Chondrocyte (in vitro differentiated cells): Measurements from ENCODE around the gene CASP2. TPM values are rescaled to one million over a fixed set of nuclear protein-coding genes. Genes with fewer than 3 reads are reported as not detected.
A peak's percentile ranks its signal among the peaks of the same experiment; 100 is the strongest.

Source experiments
- DNase-seq: peaks from one replicate; pipeline ENCODE4 v3.0.0; 2021; ENCODE audit warnings: mixed read lengths, low spot score
- H3K27ac Mint-ChIP-seq: one replicate; pipeline ENCODE4 v1.8.0; 2021; ENCODE audit warnings: mild to moderate bottlenecking, moderate library complexity, mixed read lengths; ENCODE audit not compliant: unreplicated experiment
- H3K27me3 Mint-ChIP-seq: 2 replicates; pipeline ENCODE4 v1.8.0; 2021; ENCODE audit warnings: low read depth, mixed read lengths
- H3K36me3 Mint-ChIP-seq: 2 replicates; pipeline ENCODE4 v1.8.0; 2021; ENCODE audit warnings: low read depth, mixed read lengths
- H3K4me1 Mint-ChIP-seq: 2 replicates; pipeline ENCODE4 v1.8.0; 2021; ENCODE audit warnings: low read depth, mild to moderate bottlenecking, mixed read lengths
- H3K4me3 Mint-ChIP-seq: one replicate; pipeline ENCODE4 v1.8.0; 2021; ENCODE audit warnings: mild to moderate bottlenecking, moderate library complexity, mixed read lengths; ENCODE audit not compliant: unreplicated experiment
- H3K9me3 Mint-ChIP-seq: 2 replicates; pipeline ENCODE4 v1.8.0; 2021; ENCODE audit warnings: low read depth, mixed read lengths
- total RNA-seq: library from RNA; stranded (reverse); gene quantifications from 3 replicates; pipeline ENCODE4 v1.2.1, GENCODE V29; 2021
- TF ChIP-seq, protein P1 (sequence below): fragments of 200-600 bp; sonication (generic); IDR thresholded peaks from 2 replicates; pipeline ENCODE4 v1.5.0; 2021; ENCODE audit warnings: antibody characterized with exemption, mild to moderate bottlenecking, moderate library complexity

Gene CASP2
- total RNA-seq, 1 donor from 2014 or later: 30.3 TPM

DNA sequence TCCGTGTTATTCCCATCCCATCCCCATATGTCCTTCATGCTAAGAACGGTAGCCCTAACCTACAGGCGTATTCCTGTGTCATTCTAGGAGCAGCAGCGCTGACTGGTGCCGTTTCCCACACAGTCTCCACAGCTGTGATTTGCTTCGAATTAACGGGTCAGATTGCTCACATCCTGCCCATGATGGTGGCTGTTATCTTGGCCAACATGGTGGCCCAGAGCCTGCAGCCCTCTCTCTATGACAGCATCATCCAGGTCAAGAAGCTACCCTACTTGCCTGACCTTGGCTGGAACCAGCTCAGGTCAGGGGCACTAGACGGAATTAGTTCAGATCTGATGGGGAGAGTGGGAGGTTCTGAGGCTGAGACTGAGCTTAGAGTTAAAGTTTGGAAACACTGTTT, 53.7 kb downstream of the CASP2 start:
- Mint-ChIP-seq H3K27ac (no peak overlapping the region), H3K36me3 (no peaks in the 10 kb centered on the region), H3K27me3 (peaks cover 36% of the 10 kb centered on the region), H3K4me3 (no peak overlapping the region), H3K4me1 (peaks cover 8% of the 10 kb centered on the region), H3K9me3 (no peaks in the 10 kb centered on the region)
- DNase-seq: no peak
- TF ChIP-seq, protein P1, sequence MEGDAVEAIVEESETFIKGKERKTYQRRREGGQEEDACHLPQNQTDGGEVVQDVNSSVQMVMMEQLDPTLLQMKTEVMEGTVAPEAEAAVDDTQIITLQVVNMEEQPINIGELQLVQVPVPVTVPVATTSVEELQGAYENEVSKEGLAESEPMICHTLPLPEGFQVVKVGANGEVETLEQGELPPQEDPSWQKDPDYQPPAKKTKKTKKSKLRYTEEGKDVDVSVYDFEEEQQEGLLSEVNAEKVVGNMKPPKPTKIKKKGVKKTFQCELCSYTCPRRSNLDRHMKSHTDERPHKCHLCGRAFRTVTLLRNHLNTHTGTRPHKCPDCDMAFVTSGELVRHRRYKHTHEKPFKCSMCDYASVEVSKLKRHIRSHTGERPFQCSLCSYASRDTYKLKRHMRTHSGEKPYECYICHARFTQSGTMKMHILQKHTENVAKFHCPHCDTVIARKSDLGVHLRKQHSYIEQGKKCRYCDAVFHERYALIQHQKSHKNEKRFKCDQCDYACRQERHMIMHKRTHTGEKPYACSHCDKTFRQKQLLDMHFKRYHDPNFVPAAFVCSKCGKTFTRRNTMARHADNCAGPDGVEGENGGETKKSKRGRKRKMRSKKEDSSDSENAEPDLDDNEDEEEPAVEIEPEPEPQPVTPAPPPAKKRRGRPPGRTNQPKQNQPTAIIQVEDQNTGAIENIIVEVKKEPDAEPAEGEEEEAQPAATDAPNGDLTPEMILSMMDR: no peak

DNA sequence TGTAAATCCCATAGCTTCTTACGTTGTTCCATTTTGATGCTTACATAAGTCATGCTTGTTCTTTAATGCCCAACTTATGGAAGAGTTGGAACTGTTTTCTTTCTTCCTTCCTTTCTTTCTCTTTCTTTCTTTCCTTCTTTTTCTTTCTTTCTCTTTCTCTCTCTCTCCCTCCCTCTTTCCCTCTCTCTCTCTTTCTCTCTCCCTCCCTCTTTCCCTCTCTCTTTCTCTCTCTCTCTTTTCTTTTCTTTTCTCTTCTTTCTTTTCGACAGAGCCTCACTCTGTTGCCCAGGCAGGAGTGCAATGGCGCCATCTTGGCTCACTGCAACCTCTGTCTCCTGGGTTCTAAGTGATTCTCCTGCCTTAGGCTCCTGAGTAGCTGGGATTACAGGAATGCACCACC, 55.4 kb downstream of the CASP2 start:
- no peaks in the 10 kb centered on the region for H3K36me3 Mint-ChIP-seq
- TF ChIP-seq, protein P1: no peak
- H3K9me3 Mint-ChIP-seq: no peaks in the 10 kb centered on the region
- H3K27me3 Mint-ChIP-seq: peaks cover 34% of the 10 kb centered on the region
- H3K4me1 Mint-ChIP-seq: peaks cover 8% of the 10 kb centered on the region
- H3K27ac Mint-ChIP-seq: no peak overlapping the region
- H3K4me3 Mint-ChIP-seq: no peak overlapping the region
- DNase-seq: no peak

DNA sequence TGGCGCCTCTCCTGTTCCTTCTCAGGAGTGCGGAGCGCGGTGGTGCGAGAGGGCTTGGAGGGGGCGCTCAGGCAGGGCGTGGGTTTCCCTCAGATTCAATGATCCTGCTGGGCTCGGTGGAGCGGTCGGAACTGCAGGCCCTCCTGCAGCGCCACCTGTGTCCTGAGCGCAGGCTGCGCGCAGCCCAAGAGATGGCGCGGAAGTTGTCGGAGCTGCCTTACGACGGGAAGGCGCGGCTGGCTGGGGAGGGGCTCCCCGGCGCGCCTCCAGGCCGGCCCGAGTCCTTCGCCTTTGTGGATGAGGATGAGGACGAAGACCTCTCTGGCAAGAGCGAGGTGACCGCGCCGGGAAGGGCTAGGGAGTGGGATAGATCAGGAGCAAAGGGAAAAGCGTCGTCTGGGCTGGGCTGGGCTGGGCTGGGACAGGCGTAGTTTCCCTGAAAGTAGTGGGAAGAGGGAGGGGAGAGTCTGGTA, 57.3 kb downstream of the CASP2 start:
- Mint-ChIP-seq H3K4me3 (peak overlapping the region; percentile 59), H3K4me1 (peaks cover 8% of the 10 kb centered on the region), H3K9me3 (no peaks in the 10 kb centered on the region), H3K36me3 (no peaks in the 10 kb centered on the region), H3K27ac (no peak overlapping the region), H3K27me3 (peaks cover 40% of the 10 kb centered on the region)
- DNase-seq: no peak
- TF ChIP-seq, protein P1: peak; percentile 71

DNA sequence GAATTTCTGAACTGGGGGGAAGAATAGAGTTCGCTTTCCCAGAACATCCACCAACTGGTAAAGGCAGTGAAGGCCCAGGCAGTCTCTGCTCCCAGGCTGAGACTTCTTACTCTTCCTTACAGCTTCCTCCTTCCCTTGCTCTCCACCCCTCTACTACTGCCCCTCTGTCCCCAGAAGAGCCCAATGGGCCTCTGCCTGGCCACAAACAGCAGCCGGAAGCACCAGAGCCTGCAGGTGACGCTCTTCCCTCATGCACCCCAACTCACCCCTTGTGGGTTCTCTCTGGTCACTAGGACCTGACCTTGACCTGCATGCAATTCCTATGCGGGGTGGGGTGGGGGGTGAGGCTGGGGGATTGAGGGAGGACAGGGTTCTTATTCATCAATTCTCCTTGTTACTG, 57.9 kb downstream of the CASP2 start:
- no peaks in the 10 kb centered on the region for H3K9me3 Mint-ChIP-seq
- no peaks in the 10 kb centered on the region for H3K36me3 Mint-ChIP-seq
- H3K27me3 Mint-ChIP-seq: peaks cover 40% of the 10 kb centered on the region
- no peak overlapping the region for H3K4me3 Mint-ChIP-seq
- TF ChIP-seq, protein P1: no peak
- no peak overlapping the region for H3K27ac Mint-ChIP-seq
- no peak for DNase-seq
- H3K4me1 Mint-ChIP-seq: peaks cover 8% of the 10 kb centered on the region

DNA sequence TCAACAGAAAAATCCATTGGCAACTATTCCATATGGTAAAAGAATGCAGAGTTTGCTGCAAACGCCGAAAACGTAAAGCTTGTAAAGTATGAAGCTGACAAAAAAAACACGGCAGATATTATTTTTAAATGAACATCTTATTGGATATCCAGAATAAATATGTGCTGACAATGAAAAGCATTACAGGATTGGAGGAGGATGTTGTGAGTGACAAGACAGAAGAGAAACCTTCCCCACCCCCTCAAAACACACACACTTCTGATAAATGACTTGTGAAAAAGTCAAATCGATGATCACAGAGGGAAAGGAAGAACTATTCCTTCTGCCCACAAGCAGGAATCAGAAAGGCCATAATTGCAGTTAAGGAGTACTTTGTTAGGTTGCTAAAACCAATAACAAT, 59.8 kb downstream of the CASP2 start:
- H3K27me3 Mint-ChIP-seq: peaks cover 54% of the 10 kb centered on the region
- no peaks in the 10 kb centered on the region for H3K36me3 Mint-ChIP-seq
- no peak overlapping the region for H3K27ac Mint-ChIP-seq
- no peak for DNase-seq
- H3K4me3 Mint-ChIP-seq: no peak overlapping the region
- TF ChIP-seq, protein P1: no peak
- H3K4me1 Mint-ChIP-seq: peaks cover 8% of the 10 kb centered on the region
- H3K9me3 Mint-ChIP-seq: no peaks in the 10 kb centered on the region
